Neutrophil (primary cell): Measurements from ENCODE around the gene ENOX1.

Experiments used
- H3K27ac ChIP-seq: fragments of 200-600 bp; sonication (generic); 2 replicates; pipeline ENCODE4 v1.5.1; 2016; ENCODE audit warnings: mild to moderate bottlenecking, moderate library complexity
- H3K27me3 ChIP-seq: fragments of 200-600 bp; sonication (generic); 2 replicates; pipeline ENCODE4 v1.6.0; 2016; ENCODE audit warnings: mild to moderate bottlenecking
- H3K36me3 ChIP-seq: fragments of 200-600 bp; sonication (generic); 2 replicates; pipeline ENCODE4 v1.5.1; 2017
- H3K4me1 ChIP-seq, 2 experiments: fragments of 200-600 bp in 1 of 2; sonication (generic) in 1 of 2; 1 replicate in 1 of 2; 2 replicates in 1 of 2; pipeline versions ENCODE4 v1.5.1 to v1.6.1; 2013 to 2016; ENCODE audit warnings: low read depth in 1 of 2, low read length in 1 of 2, mild to moderate bottlenecking in 1 of 2, moderate library complexity in 1 of 2; ENCODE audit not compliant: control insufficient read depth in 1 of 2, insufficient read depth in 1 of 2
- H3K4me3 ChIP-seq, 2 experiments: fragments of 200-600 bp in 1 of 2; sonication (generic) in 1 of 2; 1 replicate in 1 of 2; 2 replicates in 1 of 2; pipeline ENCODE4 v1.5.1; 2013 to 2016; ENCODE audit warnings: low read depth in 1 of 2, low read length in 1 of 2, mild to moderate bottlenecking in 1 of 2, moderate library complexity in 1 of 2
- H3K9me3 ChIP-seq: fragments of 200-600 bp; sonication (generic); 2 replicates; pipeline ENCODE4 v1.5.1; 2016
- CTCF ChIP-seq: fragments of 200-600 bp; sonication (generic); IDR thresholded peaks from 2 replicates; pipeline ENCODE4 v1.5.1; 2016; ENCODE audit warnings: antibody characterized with exemption

ENOX1 gene

GRCh38 chr13:43377149-43377548 lies 409.6 kb downstream of the ENOX1 start:
- Histone ChIP-seq H3K27me3 (peaks cover 52% of the 10 kb centered on the region), H3K36me3 (no peaks in the 10 kb centered on the region), H3K4me3 (no peak overlapping the region), H3K27ac (no peak overlapping the region), H3K4me1 (no peaks in the 10 kb centered on the region), H3K9me3 (no peaks in the 10 kb centered on the region)
- no peak for TF ChIP-seq CTCF

- no peak overlapping the region for H3K27ac ChIP-seq
- no peaks in the 10 kb centered on the region for H3K4me1 ChIP-seq
- H3K4me3 ChIP-seq = no peak overlapping the region
- H3K9me3 ChIP-seq = no peaks in the 10 kb centered on the region
- no peaks in the 10 kb centered on the region for H3K36me3 ChIP-seq
- no peak for TF ChIP-seq CTCF
- peaks cover 57% of the 10 kb centered on the region for H3K27me3 ChIP-seq
Observed at GRCh38 chr13:43376596-43376995, 410.2 kb downstream of the ENOX1 start.

- no peak for TF ChIP-seq CTCF
- Histone ChIP-seq H3K27ac (no peak overlapping the region), H3K4me1 (no peaks in the 10 kb centered on the region), H3K9me3 (no peaks in the 10 kb centered on the region), H3K4me3 (no peak overlapping the region), H3K27me3 (peaks cover 58% of the 10 kb centered on the region), H3K36me3 (no peaks in the 10 kb centered on the region)
Observed at GRCh38 chr13:43375797-43376465, 410.8 kb downstream of the ENOX1 start.

- no peaks in the 10 kb centered on the region for H3K9me3 ChIP-seq
- H3K27ac ChIP-seq = no peak overlapping the region
- no peaks in the 10 kb centered on the region for H3K4me1 ChIP-seq
- H3K27me3 ChIP-seq = peaks cover 58% of the 10 kb centered on the region
- no peaks in the 10 kb centered on the region for H3K36me3 ChIP-seq
- no peak for TF ChIP-seq CTCF
- no peak overlapping the region for H3K4me3 ChIP-seq
Observed at GRCh38 chr13:43374621-43375020, 412.2 kb downstream of the ENOX1 start.

GRCh38 chr13:43373400-43373799 lies 413.4 kb downstream of the ENOX1 start:
- no peak for TF ChIP-seq CTCF

GRCh38 chr13:43370842-43371241 lies 415.9 kb downstream of the ENOX1 start:
- H3K4me3 ChIP-seq = no peak overlapping the region
- TF ChIP-seq CTCF = no peak
- H3K9me3 ChIP-seq = no peaks in the 10 kb centered on the region
- H3K27ac ChIP-seq = no peak overlapping the region
- no peaks in the 10 kb centered on the region for H3K4me1 ChIP-seq
- H3K36me3 ChIP-seq = no peaks in the 10 kb centered on the region
- H3K27me3 ChIP-seq = peaks cover 51% of the 10 kb centered on the region

More at GRCh38 chr13:43373400-43373799, 413.4 kb downstream of the ENOX1 start:
- Histone ChIP-seq H3K27ac (no peak overlapping the region), H3K36me3 (no peaks in the 10 kb centered on the region), H3K4me1 (no peaks in the 10 kb centered on the region), H3K27me3 (peaks cover 63% of the 10 kb centered on the region), H3K9me3 (no peaks in the 10 kb centered on the region), H3K4me3 (no peak overlapping the region)
